Transverse colon (tissue), 4 donors: ENCODE results near the gene TPK1. TPM values are rescaled to one million over a fixed set of nuclear protein-coding genes. Genes with fewer than 3 reads are reported as not detected.

ENCODE experiments used
- DNase-seq: peaks from one replicate; pipeline ENCODE4 v3.0.0-alpha.2; 2019
- H3K27ac ChIP-seq, 4 donors: fragments of 200-600 bp; sonication (generic); 2 replicates each; pipeline ENCODE4 v1.5.1; 2016 to 2018; ENCODE audit warnings: inconsistent platforms in 4 of 4
- H3K27me3 ChIP-seq: fragments of 200-600 bp; sonication (generic); 2 replicates; pipeline ENCODE4 v1.5.1; 2017; ENCODE audit warnings: inconsistent platforms
- H3K36me3 ChIP-seq, 4 donors: fragments of 200-600 bp; sonication (generic); 2 replicates each; pipeline ENCODE4 v1.5.1; 2017 to 2019; ENCODE audit warnings: inconsistent platforms in 4 of 4
- H3K4me1 ChIP-seq, 4 donors: fragments of 200-600 bp; sonication (generic); 2 replicates each; pipeline ENCODE4 v1.5.1; 2017 to 2020; ENCODE audit warnings: inconsistent platforms in 4 of 4
- H3K4me3 ChIP-seq, 4 donors: fragments of 200-600 bp; sonication (generic); 1 replicate in 1 of 4; 2 replicates in 3 of 4; pipeline versions ENCODE4 v1.5.1 to v1.6.1; 2017 to 2019; ENCODE audit warnings: inconsistent platforms in 4 of 4
- H3K9me3 ChIP-seq, 2 donors: fragments of 200-600 bp; sonication (generic); 2 replicates each; pipeline ENCODE4 v1.5.1; 2017 to 2019; ENCODE audit warnings: inconsistent platforms in 2 of 2
- CTCF ChIP-seq, 5 experiments: fragments of 200-600 bp in 3 of 5; fragments of 450-650 bp in 2 of 5; sonication (generic) in 3 of 5; IDR thresholded peaks; 1 replicate in 2 of 5; 2 replicates in 3 of 5; pipeline ENCODE4 v1.5.1; 2016 to 2017; ENCODE audit warnings: antibody characterized with exemption in 5 of 5, inconsistent platforms in 3 of 5, mild to moderate bottlenecking in 2 of 5, moderate library complexity in 1 of 5
- EP300 ChIP-seq: sonication (generic); formaldehyde crosslinking; IDR thresholded peaks from one replicate; pipeline ENCODE4 v1.6.1; 2017; ENCODE audit warnings: antibody characterized with exemption, low read depth
- POLR2A ChIP-seq: fragments of 450-650 bp; IDR thresholded peaks from one replicate; pipeline ENCODE4 v1.6.1; 2016; ENCODE audit warnings: antibody characterized with exemption, mild to moderate bottlenecking, moderate library complexity
- POLR2AphosphoS5 ChIP-seq, 3 donors: sonication (generic); formaldehyde crosslinking; IDR thresholded peaks; one replicate each; pipeline ENCODE4 v1.6.1; 2016; ENCODE audit warnings: antibody characterized with exemption in 3 of 3
- WGBS, 2 donors: methylation state at CpG; one replicate each; pipeline ENCODE4 v1.1.5; 2018; ENCODE audit warnings: low coverage in 1 of 2; 5-methylcytosine and 5-hydroxymethylcytosine counted together
- in situ Hi-C, 4 donors: fragments of 200-750 bp; cut with MboI; loops; one replicate each; pipeline versions ENCODE4 v1.15.0 to v1.15.1; 2017; ENCODE audit warnings: low sequenced_read_pairs in 3 of 4, low pct_ligation_motif_present in 1 of 4, low pct_unique_long_range_greater_than_20kb in 1 of 4
- intact Hi-C: fragments of 100-400 bp; cut with DNase I; formaldehyde crosslinking; loops from one replicate; pipeline ENCODE4 v1.15.1; 2023; ENCODE audit warnings: low total_unique reads
- total RNA-seq, 4 donors: library from RNA; depleted of rRNA; stranded (reverse); fragments of >200 nt; gene quantifications; one replicate each; pipeline ENCODE4 v1.1.0, GENCODE V29; 2016

TPK1 gene
- total RNA-seq, 4 donors from 2014 or later: 1.4 to 17.3 (median 14.6) TPM

- H3K4me1 ChIP-seq: no peaks in the 10 kb centered on the region
- H3K27me3 ChIP-seq: no peaks in the 10 kb centered on the region
- H3K36me3 ChIP-seq: no peaks in the 10 kb centered on the region
- no peak overlapping the region for H3K4me3 ChIP-seq
- H3K27ac ChIP-seq: no peak overlapping the region
- no peaks in the 10 kb centered on the region for H3K9me3 ChIP-seq
- intact Hi-C loops (no loop called here), in situ Hi-C loops (no loop called here)
- DNase-seq: no peak
- WGBS, 2 donors: 85 to 88% methylated on average over 2 to 3 of the region's 3 CpGs
- TF ChIP-seq POLR2AphosphoS5 (IDR thresholded peaks at IDR 0.05) (no peak), POLR2A (no peak), CTCF (IDR thresholded peaks at IDR 0.05) (no peak), EP300 (no peak)
Observed at GRCh38 chr7:144606261-144606660, 229.6 kb downstream of the TPK1 start.

- TF ChIP-seq EP300 (no peak), POLR2AphosphoS5 (IDR thresholded peaks at IDR 0.05) (no peak), CTCF (IDR thresholded peaks at IDR 0.05) (no peak), POLR2A (no peak)
- intact Hi-C loops (no loop called here), in situ Hi-C loops (no loop called here)
- Histone ChIP-seq H3K36me3 (no peaks in the 10 kb centered on the region), H3K27me3 (no peaks in the 10 kb centered on the region), H3K4me1 (no peaks in the 10 kb centered on the region), H3K4me3 (no peak overlapping the region), H3K27ac (no peak overlapping the region), H3K9me3 (peaks cover 0 to 28% of the 10 kb centered on the region in 2 donors)
- 87 to 92% methylated on average over 4 of the region's 4 CpGs for WGBS, 2 donors
- DNase-seq: no peak
Observed at GRCh38 chr7:144596953-144597352, 238.9 kb downstream of the TPK1 start.

GRCh38 chr7:144594580-144594979 is 241.3 kb downstream of the TPK1 start:
- Histone ChIP-seq H3K4me3 (no peak overlapping the region), H3K36me3 (no peaks in the 10 kb centered on the region), H3K27ac (no peak overlapping the region), H3K9me3 (peaks cover 0 to 28% of the 10 kb centered on the region in 2 donors), H3K27me3 (no peaks in the 10 kb centered on the region), H3K4me1 (no peaks in the 10 kb centered on the region)
- in situ Hi-C loops: no loop called here
- intact Hi-C loops: no loop called here
- TF ChIP-seq POLR2A: no peak
- no peak for TF ChIP-seq EP300
- no peak for TF ChIP-seq POLR2AphosphoS5 (IDR thresholded peaks at IDR 0.05)
- TF ChIP-seq CTCF (IDR thresholded peaks at IDR 0.05): no peak
- no peak for DNase-seq

- H3K27ac ChIP-seq: no peak overlapping the region
- in situ Hi-C loops: no loop called here
- DNase-seq: no peak
- H3K9me3 ChIP-seq: peaks cover 0 to 1% of the 10 kb centered on the region in 2 donors
- no peaks in the 10 kb centered on the region for H3K36me3 ChIP-seq
- intact Hi-C loops: no loop called here
- 27 to 53% methylated on average over 4 of the region's 4 CpGs for WGBS, 2 donors
- peaks cover 0 to 4% (median 0%) of the 10 kb centered on the region in 4 donors for H3K4me1 ChIP-seq
- TF ChIP-seq POLR2AphosphoS5 (IDR thresholded peaks at IDR 0.05) (no peak), POLR2A (no peak), CTCF (IDR thresholded peaks at IDR 0.05) (no peak), EP300 (no peak)
- no peak overlapping the region for H3K4me3 ChIP-seq
- no peaks in the 10 kb centered on the region for H3K27me3 ChIP-seq
Observed at GRCh38 chr7:144588559-144589051, 247.2 kb downstream of the TPK1 start.
